HG03039 (cell line): ENCODE measurements around the gene TACR3.
"Not testable (repeated sequence)": the region's sequence is repeated elsewhere in the genome, so short reads cannot be mapped to it uniquely, and the experiment has no call there.

Experiments
- ATAC-seq: cut with Tn5 transposase; IDR thresholded peaks from one replicate; pipeline ENCODE4 v1.9.1; 2021; ENCODE audit warnings: mild to moderate bottlenecking, moderate library complexity; ENCODE audit not compliant: unreplicated experiment

The TACR3 gene, protein sequence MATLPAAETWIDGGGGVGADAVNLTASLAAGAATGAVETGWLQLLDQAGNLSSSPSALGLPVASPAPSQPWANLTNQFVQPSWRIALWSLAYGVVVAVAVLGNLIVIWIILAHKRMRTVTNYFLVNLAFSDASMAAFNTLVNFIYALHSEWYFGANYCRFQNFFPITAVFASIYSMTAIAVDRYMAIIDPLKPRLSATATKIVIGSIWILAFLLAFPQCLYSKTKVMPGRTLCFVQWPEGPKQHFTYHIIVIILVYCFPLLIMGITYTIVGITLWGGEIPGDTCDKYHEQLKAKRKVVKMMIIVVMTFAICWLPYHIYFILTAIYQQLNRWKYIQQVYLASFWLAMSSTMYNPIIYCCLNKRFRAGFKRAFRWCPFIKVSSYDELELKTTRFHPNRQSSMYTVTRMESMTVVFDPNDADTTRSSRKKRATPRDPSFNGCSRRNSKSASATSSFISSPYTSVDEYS

DNA sequence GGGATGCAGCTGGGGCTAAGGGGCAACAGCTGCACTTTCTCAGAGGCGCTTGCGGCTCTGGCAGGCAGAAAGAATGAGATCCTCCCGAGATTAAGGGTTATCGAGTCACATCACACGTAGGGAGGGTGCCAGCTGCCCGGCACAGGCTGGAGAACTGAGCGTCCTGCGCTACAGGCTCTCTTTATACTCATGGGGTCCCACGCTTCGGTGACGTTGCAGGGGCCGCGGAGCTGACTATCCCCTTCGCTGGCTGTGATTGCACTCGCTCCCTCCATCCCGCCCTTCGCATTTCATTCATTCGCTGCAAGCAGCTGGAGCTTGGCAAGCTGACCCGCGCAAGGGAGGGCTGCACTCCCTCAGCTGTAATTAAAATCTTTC lies at the start of gene TACR3:
Gene TACR3, minus strand, starts transcription at position 156 of the 378 bp plus-strand sequence. CDS start 310 bp downstream, outside the sequence.
- no peak for ATAC-seq

DNA sequence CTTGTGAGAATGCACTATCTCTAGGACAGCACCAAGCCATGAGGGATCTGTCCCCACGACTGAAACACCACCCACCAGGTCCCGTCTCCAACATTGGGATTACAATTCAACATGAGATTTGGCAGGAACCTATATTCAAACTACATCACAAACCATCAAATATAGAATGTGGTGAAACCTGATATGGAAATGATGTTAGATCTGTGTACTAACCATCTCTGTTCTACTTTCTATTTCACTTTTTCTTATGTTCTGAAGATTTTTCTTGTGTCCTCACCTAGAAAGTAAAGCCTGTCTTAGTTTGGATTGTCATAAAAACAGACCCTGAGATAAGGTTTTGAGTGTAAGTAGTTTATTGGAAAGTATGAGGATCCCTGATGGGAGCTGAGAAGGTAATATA lies 37.8 kb upstream of the TACR3 start:
- no peak for ATAC-seq

DNA sequence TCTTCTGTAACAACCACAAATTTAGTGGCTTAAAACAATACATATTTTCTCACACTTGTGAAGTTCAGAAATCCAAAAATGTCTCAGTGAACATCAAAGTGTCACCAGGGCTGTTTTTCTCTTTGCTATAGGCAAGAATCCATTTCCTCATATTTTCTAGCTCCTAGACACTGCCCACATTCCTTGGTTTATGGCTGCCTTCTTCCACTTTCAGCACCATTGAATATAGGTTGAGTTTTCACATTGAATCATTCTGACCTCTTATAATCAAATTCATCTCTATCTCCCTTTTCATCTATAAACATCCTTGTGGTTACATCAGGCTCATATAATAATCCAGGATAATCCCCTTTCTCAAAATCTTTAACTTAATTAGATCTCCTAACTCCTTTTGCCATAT lies 37.0 kb upstream of the TACR3 start:
- ATAC-seq = no peak

DNA sequence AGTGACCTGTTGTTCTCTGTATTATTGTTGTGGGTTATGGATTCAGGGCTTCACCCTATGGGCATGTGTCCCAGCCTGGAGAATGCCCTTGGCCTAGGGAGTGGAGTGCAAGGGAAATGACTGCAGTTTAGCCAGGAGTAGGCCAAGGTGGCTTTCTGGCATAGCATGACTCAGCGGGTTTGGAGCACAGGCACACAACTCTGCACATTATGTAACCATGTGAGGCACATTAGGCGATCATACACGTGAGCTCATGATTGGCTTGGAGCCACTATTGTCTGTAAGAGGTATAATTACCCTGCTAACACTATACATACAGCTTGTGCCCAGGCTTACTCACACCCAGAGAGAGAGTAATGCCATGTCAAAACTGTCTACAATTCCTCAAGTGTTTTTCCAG lies 35.1 kb upstream of the TACR3 start:
- no peak for ATAC-seq

DNA sequence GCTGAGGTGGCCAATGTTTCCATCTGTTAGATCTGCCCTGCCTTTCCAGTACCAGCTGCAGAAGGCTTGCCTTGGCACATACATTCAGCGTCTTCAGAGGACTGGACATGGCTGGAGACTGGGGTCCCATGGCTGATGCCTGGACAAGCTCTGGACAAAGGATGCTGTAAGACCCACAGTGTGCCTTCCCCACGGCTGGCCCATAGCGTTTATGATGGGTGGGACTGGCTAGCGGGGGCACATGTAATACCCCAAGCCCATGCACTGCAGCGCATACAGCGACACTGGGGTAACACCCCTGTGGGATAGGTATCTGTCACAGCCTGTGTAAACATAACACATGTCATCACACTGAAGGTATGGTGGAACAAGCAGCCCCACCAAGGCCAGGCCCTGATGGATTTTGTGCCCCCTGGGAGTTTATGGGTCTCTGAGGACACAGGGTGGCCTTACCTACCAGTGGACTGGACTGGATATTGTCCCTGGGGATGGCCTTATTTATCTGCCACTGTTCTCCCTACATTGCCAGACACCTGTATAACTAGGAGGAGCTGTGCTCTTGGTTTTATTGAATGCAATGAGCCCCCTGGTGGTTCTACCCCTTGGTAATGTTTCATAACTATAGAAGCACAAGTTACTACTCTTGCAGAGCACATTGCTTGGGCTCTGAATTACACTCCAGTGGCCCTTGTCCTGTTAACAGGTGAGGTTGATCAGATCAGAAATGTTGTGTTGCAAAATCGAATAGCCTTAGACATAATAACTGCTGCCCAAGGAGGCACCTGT lies 34.3 kb upstream of the TACR3 start:
- ATAC-seq = no peak

DNA sequence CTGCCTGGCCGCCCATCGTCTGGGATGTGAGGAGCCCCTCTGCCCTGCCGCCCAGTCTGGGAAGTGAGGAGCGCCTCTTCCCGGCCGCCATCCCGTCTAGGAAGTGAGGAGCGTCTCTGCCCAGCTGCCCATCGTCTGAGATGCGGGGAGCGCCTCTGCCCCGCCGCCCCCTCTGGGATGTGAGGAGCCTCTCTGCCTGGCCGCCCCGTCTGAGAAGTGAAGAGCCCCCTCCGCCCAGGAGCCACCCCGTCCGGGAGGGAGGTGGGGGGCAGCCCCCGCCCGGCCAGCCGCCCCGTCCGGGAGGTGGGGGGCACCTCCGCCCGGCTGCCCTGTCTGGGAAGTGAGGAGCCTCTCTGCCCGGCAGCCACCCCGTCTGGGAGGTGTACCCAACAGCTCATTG lies 3.4 kb upstream of the TACR3 start:
- not testable (repeated sequence) for ATAC-seq

DNA sequence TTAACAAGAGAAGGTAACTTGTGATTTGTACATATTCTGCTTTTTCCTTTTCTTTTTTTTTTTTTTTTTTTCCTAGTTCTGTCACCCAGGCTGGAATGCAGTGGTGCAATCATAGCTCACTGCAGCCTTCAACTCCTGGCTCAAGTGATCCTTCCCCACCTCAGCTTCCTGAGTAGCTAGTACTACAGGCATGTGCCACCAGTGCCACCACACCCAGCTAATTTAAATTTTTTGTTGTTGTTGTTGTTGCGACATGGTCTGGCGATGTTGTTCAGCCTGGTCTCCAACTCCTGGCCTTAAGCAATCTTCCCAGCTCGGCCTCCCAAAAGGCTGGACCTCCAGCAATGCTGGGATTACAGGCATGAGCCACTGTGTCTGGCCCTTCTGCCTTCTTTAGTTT lies 1.5 kb upstream of the TACR3 start:
- ATAC-seq = no peak

DNA sequence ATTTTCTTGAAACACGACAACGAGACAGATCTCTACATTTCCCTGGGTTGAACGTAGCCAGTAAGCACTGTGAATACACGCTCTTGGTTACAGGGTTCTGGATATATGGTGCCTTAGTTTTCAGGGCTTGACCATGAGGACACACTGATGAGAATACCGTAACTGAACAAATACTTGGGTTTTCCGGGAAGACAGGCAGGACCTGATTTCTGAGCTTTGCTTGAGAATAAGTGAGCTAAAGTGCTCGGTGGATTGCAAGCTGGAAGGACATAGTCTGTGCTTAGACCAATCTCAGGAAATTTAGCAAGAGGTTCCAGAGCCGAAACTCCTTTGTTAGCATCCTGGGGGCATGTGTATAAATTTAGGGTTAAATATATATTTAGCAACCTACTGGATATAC lies 876 bp upstream of the TACR3 start:
- no peak for ATAC-seq

DNA sequence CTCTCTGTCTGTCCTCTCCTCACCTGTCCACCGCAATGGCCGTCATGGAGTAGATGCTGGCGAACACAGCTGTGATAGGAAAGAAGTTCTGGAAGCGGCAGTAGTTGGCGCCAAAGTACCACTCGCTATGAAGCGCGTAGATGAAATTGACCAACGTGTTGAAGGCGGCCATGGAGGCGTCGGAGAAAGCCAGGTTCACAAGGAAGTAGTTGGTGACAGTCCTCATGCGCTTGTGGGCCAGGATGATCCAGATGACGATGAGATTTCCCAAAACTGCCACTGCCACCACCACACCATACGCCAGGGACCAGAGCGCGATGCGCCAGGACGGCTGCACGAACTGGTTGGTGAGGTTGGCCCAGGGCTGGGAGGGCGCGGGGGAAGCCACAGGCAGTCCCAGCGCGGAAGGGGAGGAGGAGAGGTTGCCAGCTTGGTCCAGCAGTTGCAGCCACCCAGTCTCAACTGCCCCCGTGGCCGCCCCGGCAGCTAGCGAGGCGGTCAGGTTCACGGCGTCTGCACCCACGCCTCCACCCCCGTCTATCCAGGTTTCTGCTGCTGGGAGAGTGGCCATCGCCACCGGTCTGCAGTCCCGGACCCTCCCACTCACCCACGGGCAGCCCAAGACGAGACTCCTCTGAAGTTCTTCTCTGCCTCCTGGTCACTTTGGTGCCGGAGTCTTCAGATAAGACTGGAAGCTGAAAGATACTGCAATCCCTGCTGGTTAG lies 518 bp downstream of the TACR3 start:
- ATAC-seq = no peak

DNA sequence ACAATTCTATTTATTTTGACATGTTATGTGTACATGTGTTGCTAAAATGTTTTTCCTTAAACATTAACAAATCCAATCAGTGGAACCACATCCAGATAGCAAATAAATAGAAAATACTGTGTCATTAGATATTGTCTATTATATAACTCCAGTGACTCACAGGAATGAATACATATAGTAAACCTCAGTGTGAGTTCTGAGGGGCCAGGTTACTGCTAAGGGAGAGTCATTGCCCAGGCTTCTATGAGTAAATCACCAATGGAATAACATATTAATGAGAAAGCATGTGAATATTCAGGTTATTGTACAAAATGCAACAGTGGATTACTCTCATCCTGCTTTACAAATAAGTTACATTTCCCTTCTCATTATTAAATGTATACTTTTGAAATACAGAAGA lies 27.2 kb downstream of the TACR3 start:
- no peak for ATAC-seq

DNA sequence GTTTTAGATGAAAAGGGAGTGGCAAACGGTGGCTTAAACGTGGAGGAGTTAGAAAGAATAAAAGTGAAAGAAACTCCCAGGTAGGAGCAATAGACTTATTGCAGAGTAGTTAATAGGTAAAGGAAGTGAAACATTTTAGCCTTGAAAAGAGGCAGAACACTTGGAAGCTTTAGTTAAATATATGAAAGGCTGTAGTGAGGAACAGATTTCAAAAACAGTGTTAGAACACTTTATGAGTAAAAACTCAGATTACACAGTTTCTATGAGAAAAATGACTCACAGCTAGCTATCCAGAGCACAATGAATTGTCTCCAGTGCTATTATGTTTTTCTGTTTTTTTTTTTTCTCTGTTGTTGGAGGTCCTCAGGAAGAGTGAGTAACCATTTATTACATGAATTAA lies 45.8 kb downstream of the TACR3 start:
- ATAC-seq = no peak

DNA sequence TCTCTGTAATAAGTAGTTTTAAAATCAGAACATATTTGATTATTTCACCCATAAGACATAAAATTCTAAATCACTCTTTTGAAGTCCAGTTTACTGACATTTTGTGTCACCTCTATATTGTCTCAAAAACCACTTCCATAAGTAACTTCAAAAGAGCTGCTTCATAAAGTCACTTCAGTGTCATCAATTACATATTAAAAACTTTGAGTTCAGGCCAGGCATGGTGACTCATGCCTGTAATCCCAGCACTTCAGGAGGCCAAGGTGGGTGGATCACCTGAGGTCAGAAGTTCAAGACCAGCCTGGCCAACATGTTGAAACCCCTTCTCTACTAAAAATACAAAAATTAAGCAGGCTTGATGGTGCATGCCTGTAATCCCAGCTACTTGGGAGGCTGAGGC lies 53.0 kb downstream of the TACR3 start:
- not testable (repeated sequence) for ATAC-seq

DNA sequence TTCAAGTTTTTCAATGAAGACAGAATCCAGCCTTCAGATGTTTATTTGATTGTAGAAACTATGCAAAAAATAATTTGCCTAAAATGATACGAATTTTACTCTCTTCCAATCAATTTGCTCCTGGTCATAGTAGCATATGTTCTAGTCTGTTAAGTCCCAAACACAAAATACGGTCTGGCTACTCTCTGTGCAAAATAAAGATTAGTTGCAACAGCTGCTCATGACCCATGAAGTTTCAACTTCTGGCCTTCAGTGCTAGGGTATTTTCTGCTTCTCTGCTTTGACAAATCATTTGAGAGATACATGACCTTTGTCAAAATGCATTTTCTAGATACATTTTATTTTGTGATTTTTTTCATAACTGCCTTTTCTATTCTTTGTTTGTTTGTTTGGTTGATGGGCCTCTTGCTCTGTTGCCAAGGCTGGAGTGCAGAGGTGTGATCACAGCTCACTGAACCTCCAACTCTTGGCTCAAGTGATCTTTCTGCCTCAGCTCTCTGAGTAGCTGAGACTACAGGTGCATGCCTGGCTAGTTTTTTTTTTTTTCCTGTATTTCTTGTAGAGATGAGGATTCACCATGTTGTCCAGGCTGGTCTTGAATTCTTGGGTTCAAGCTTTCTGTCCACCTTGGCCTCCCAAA lies 55.2 kb downstream of the TACR3 start:
- no peak for ATAC-seq

DNA sequence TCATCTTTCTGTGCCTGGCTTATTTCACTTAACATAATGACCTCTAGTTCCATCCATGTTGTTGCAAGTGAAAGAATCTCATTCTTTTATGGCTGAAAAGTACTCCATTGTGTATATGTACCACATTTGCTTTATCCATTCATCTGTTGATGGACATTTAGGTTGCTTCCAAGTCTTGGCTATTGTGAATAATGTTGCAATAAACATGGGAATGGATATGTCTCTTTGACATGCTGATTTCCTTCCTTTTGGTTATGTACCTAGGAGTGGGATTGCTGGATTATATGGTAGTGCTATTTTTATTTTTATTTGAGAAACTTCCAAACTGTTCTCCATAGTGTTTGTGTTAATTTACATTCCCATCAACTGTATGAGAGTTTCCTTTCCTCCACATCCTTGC lies 71.2 kb downstream of the TACR3 start:
- ATAC-seq = no peak

DNA sequence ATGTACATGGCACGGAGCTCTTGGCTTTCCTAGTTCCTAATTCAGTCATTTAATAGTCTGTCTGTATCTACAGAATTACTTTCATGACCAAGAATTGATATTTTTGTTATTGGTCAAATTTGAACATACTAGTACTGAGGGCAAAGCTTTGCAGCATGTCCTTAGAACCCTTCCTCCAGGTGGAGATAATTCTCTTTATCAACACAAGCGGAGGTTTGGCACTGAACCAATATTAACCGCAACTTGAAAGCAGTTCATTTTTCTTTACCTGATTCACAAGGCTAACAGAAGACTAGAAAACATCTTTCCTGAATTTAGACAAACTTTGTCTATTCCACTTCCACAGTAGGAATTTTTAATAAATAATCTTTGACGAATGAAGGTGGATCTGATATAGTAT lies 73.8 kb downstream of the TACR3 start:
- ATAC-seq = no peak

DNA sequence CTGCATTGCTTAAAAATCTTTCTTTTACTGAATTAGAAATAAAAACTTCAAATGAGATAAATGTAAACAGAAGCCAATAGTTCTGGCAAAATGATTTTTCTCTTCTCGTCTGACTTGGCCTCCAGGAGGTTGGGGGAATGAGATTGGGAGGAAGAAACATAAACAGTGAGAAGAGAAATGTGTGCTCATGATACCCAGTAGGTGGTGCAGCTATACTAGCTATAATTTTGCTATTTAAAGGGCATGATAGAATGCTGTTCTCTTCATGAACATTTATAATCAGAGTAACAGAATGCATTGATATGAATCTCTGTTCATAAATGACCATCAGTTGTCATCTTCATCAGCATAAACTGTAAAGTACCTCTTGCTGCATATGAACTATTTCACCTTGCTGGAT lies 85.5 kb downstream of the TACR3 start:
- no peak for ATAC-seq

DNA sequence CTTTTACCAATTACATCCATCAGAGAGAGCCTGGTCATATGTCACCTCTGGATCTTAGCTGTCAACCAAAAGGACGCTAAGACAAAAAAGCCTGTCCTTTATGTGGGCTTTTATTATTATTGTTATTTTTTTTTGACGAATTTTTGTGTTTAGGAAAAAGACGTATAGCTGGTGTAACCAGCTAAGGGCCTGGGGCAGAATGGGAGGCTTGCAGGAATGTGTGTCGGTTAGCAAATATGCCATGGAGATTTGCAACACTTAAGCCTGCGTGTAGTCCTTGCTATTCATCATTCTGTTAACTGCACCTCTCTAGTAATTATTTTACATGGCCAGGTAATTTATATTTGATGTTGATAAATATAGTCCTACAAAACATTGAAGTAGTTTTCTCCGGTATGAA lies 93.5 kb downstream of the TACR3 start:
- no peak for ATAC-seq

DNA sequence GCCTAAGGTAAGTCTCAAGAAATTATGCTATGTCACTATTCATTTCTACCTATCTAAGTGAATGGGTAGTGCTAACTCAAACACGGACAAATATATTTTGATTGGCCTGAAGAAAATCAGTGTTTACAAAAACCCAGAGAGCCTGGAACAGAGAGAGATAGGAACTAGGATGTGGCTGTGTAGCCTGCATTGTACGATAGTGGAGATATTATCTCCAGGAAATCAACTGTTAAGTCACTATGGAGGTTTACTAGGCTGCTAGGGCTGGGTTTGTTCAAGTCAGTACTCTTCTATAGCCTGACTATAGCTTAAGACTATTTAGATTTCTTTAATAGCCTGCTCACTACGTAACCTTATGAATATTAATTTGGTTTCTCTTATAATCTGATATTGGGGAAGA lies 127.9 kb downstream of the TACR3 start:
- no peak for ATAC-seq

DNA sequence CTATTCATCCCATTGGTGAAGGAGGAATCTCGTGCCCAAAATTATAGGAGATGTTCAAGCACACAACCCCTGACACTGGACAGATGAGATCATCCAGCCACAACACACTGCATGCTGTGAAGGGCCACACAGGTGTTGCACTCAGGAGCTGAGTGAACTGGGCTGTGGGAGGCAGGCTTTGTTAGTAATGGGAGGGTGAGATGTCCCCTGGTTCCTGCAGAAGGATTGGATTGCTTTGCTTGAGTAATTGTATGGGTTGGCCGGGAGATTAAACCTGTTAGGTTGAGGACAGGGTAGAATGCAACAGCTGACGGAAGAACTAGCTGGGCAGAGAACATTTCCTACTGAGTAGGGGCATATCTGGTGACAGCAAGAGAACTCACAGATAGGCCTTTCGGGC lies 152.2 kb downstream of the TACR3 start:
- ATAC-seq = no peak

DNA sequence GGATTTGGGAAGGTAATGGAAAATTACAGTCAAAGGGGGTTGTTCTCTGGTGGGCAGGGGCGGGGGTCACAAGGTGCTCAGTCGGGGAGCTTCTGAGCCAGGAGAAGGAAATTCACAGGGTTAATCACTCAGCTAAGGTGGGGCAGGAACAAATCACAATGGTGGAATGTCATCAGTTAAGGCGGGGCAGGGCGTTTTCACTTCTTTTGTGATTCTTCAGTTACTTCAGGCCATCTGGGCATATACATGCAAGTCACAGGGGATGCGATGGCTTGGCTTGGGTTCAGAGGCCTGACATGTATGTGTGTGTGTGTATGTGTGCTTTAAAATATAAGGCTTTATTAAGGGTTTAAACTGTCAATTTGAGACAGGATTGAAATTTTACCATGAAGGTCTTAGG lies 160.6 kb downstream of the TACR3 start:
- not testable (repeated sequence) for ATAC-seq
